Measurements from ENCODE around the gene PHF21B. TPM values are rescaled to one million over a fixed set of nuclear protein-coding genes. Genes with fewer than 3 reads are reported as not detected.

Gene PHF21B
- total RNA-seq, 1 donor from 2014 or later: 6.7 TPM

DNA sequence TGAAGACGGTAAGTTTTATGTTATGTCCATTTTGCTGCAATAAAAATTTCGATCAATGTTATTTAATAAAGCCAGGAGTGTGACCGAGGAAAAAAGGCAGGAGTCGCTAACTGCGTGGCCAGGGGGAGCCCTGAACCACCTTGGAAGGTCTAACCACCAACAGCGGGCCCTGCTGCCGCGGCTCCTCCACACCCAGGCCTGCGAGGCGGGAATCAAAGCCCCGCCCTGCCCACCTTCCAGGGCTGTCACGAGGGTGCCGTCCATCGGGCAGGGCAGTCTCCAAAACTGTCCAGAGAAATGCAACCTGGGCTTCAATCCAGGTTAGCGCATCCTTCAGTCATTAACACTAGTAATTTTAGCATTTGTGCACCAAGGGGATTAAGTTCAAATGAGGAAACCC, 19.0 kb downstream of the PHF21B start:
- H3F3A ChIP-seq (ENCODE audit: low read depth): no peaks in the 10 kb centered on the region
- peaks cover 85% of the 10 kb centered on the region for H4K20me1 ChIP-seq (ENCODE audit: low read depth)
- H3K9me3 ChIP-seq (ENCODE audit: low read depth): no peaks in the 10 kb centered on the region
- peaks cover 29% of the 10 kb centered on the region for H3K36me3 Mint-ChIP-seq
- no peak for DNase-seq (ENCODE audit: low spot score)
- TF ChIP-seq EZH2 (IDR thresholded peaks at IDR 0.05) (no peak), EZH2phosphoT487 (IDR thresholded peaks at IDR 0.05) (no peak)
- TF ChIP-seq, protein P1, sequence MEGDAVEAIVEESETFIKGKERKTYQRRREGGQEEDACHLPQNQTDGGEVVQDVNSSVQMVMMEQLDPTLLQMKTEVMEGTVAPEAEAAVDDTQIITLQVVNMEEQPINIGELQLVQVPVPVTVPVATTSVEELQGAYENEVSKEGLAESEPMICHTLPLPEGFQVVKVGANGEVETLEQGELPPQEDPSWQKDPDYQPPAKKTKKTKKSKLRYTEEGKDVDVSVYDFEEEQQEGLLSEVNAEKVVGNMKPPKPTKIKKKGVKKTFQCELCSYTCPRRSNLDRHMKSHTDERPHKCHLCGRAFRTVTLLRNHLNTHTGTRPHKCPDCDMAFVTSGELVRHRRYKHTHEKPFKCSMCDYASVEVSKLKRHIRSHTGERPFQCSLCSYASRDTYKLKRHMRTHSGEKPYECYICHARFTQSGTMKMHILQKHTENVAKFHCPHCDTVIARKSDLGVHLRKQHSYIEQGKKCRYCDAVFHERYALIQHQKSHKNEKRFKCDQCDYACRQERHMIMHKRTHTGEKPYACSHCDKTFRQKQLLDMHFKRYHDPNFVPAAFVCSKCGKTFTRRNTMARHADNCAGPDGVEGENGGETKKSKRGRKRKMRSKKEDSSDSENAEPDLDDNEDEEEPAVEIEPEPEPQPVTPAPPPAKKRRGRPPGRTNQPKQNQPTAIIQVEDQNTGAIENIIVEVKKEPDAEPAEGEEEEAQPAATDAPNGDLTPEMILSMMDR (IDR thresholded peaks at IDR 0.05): no peak
- H3K9ac ChIP-seq: no peak overlapping the region
- H3K27ac Mint-ChIP-seq: no peak overlapping the region
- no peak overlapping the region for H3K4me3 ChIP-seq
- no peaks in the 10 kb centered on the region for H3K27me3 ChIP-seq
- H3K9me3 Mint-ChIP-seq: no peaks in the 10 kb centered on the region
- no peak overlapping the region for H3K4me3 Mint-ChIP-seq
- H3K79me2 ChIP-seq (ENCODE audit: low read depth): peaks cover 99% of the 10 kb centered on the region
- no peak overlapping the region for H3K4me2 ChIP-seq
- H3K27me3 Mint-ChIP-seq (ENCODE audit: insufficient read depth, low read depth): peaks cover 5% of the 10 kb centered on the region
- H3K4me1 ChIP-seq: no peaks in the 10 kb centered on the region
- H3K4me1 Mint-ChIP-seq: peaks cover 12% of the 10 kb centered on the region
- H2AFZ ChIP-seq (replicated peaks): no peak overlapping the region
- H3K36me3 ChIP-seq: no peaks in the 10 kb centered on the region
- no peak overlapping the region for H3K27ac ChIP-seq

DNA sequence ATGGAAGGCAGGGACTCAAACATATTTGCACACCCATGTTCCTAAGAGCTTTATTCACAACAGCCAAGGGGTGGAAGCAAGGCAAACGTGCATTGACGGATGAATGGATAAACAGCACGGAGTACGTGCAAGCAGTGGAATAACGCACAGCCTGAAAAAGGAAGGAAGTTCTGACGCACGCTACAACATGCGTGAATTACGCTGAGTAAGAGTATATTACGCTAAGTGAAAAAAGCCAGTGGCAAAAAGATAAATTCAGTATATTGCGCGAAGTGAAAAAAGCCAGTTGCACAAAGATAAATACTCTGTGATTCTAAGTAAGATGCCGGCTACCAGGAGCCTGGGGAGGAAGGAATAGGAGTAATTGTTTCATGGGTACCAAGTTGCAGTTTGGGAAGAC, 19.5 kb downstream of the PHF21B start:
- H3K4me3 Mint-ChIP-seq: no peak overlapping the region
- Histone ChIP-seq H3K27ac (no peak overlapping the region), H3K4me1 (no peaks in the 10 kb centered on the region), H3F3A (ENCODE audit: low read depth) (no peaks in the 10 kb centered on the region), H4K20me1 (ENCODE audit: low read depth) (peaks cover 85% of the 10 kb centered on the region), H3K4me3 (no peak overlapping the region), H2AFZ (replicated peaks) (no peak overlapping the region), H3K9ac (no peak overlapping the region), H3K27me3 (no peaks in the 10 kb centered on the region), H3K36me3 (no peaks in the 10 kb centered on the region), H3K79me2 (ENCODE audit: low read depth) (peaks cover 99% of the 10 kb centered on the region), H3K9me3 (ENCODE audit: low read depth) (no peaks in the 10 kb centered on the region), H3K4me2 (no peak overlapping the region)
- no peaks in the 10 kb centered on the region for H3K9me3 Mint-ChIP-seq
- H3K4me1 Mint-ChIP-seq: peaks cover 11% of the 10 kb centered on the region
- H3K27ac Mint-ChIP-seq: no peak overlapping the region
- DNase-seq (ENCODE audit: low spot score): no peak
- TF ChIP-seq, protein P1 (IDR thresholded peaks at IDR 0.05): no peak
- no peak for TF ChIP-seq EZH2 (IDR thresholded peaks at IDR 0.05)
- no peak for TF ChIP-seq EZH2phosphoT487 (IDR thresholded peaks at IDR 0.05)
- H3K27me3 Mint-ChIP-seq (ENCODE audit: insufficient read depth, low read depth): peaks cover 5% of the 10 kb centered on the region
- H3K36me3 Mint-ChIP-seq: peaks cover 29% of the 10 kb centered on the region

DNA sequence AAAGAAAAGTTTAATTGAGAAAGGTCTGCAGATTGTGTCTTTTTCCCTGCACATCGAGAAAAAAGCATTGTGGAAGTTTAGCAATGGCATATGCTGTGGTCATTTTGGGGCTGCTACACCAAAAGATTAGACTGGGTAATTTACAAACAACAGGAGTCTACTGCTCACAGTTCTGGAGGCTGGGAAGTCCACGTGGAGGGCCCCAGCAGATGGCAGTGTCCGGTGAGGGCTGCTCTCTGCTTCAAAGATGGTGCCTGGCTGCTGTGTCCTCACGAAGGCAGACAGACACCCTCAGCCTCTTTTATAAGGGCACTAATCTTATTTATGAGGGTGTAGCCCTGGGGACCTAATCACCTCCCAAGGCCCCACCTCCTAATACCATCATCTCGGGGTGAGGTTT, 21.1 kb downstream of the PHF21B start:
- H3K36me3 ChIP-seq: no peaks in the 10 kb centered on the region
- no peak overlapping the region for H3K27ac ChIP-seq
- H4K20me1 ChIP-seq (ENCODE audit: low read depth): peaks cover 83% of the 10 kb centered on the region
- H3K9me3 ChIP-seq (ENCODE audit: low read depth): no peaks in the 10 kb centered on the region
- H3K9ac ChIP-seq: no peak overlapping the region
- no peak overlapping the region for H2AFZ ChIP-seq (replicated peaks)
- H3K27me3 ChIP-seq: no peaks in the 10 kb centered on the region
- no peak for DNase-seq (ENCODE audit: low spot score)
- Mint-ChIP-seq H3K27ac (no peak overlapping the region), H3K9me3 (no peaks in the 10 kb centered on the region), H3K36me3 (peaks cover 38% of the 10 kb centered on the region), H3K4me3 (no peak overlapping the region), H3K4me1 (peaks cover 3% of the 10 kb centered on the region), H3K27me3 (ENCODE audit: insufficient read depth, low read depth) (peaks cover 7% of the 10 kb centered on the region)
- no peaks in the 10 kb centered on the region for H3K4me1 ChIP-seq
- peaks cover 99% of the 10 kb centered on the region for H3K79me2 ChIP-seq (ENCODE audit: low read depth)
- no peak overlapping the region for H3K4me2 ChIP-seq
- H3K4me3 ChIP-seq: no peak overlapping the region
- no peaks in the 10 kb centered on the region for H3F3A ChIP-seq (ENCODE audit: low read depth)
- TF ChIP-seq, protein P1 (IDR thresholded peaks at IDR 0.05): no peak

Measured in neural progenitor cell (in vitro differentiated cells).